ENCODE results near the gene GCNA. TPM values are rescaled to one million over a fixed set of nuclear protein-coding genes. Genes with fewer than 3 reads are reported as not detected.

The GCNA gene
- total RNA-seq, 1 donor from 2014 or later, result 9.1 TPM

- Histone ChIP-seq H3K36me3 (peaks cover 0 to 3% of the 10 kb centered on the region in 2 donors), H3K27ac (no peak overlapping the region), H3K27me3 (no peaks in the 10 kb centered on the region), H3K4me1 (no peaks in the 10 kb centered on the region), H3K9me3 (no peaks in the 10 kb centered on the region), H3K4me3 (no peak overlapping the region)
- intact Hi-C loops (cut with DNase I), result no loop called here
- TF ChIP-seq POLR2AphosphoS5 (IDR thresholded peaks at IDR 0.05; ENCODE audit: insufficient read depth in 1 of 2, low read depth in 1 of 2), result no peak
- TF ChIP-seq CTCF (IDR thresholded peaks at IDR 0.05), result no peak
- TF ChIP-seq POLR2A (IDR thresholded peaks at IDR 0.05), result no peak
- DNase-seq (ENCODE audit: extremely low spot score in 2 of 2), result no peak
Observed at GRCh38 chrX:71599965-71600364, 21.7 kb downstream of the GCNA start.

- peaks cover 0 to 3% of the 10 kb centered on the region in 2 donors for H3K36me3 ChIP-seq
- no peak overlapping the region for H3K4me3 ChIP-seq
- no peaks in the 10 kb centered on the region for H3K9me3 ChIP-seq
- no peaks in the 10 kb centered on the region for H3K27me3 ChIP-seq
- TF ChIP-seq POLR2A (IDR thresholded peaks at IDR 0.05) (no peak), CTCF (IDR thresholded peaks at IDR 0.05) (no peak), POLR2AphosphoS5 (IDR thresholded peaks at IDR 0.05; ENCODE audit: insufficient read depth in 1 of 2, low read depth in 1 of 2) (no peak)
- H3K4me1 ChIP-seq, result no peaks in the 10 kb centered on the region
- DNase-seq (ENCODE audit: extremely low spot score in 2 of 2), result no peak
- intact Hi-C loops (cut with DNase I), result no loop called here
- no peak overlapping the region for H3K27ac ChIP-seq
Observed at GRCh38 chrX:71603618-71604017, 25.4 kb downstream of the GCNA start.

- TF ChIP-seq POLR2A (IDR thresholded peaks at IDR 0.05) (no peak), CTCF (IDR thresholded peaks at IDR 0.05) (no peak), POLR2AphosphoS5 (IDR thresholded peaks at IDR 0.05; ENCODE audit: insufficient read depth in 1 of 2, low read depth in 1 of 2) (no peak)
- Histone ChIP-seq H3K27ac (no peak overlapping the region), H3K4me1 (no peaks in the 10 kb centered on the region), H3K36me3 (peaks cover 0 to 5% of the 10 kb centered on the region in 2 donors), H3K27me3 (no peaks in the 10 kb centered on the region), H3K4me3 (no peak overlapping the region), H3K9me3 (no peaks in the 10 kb centered on the region)
- intact Hi-C loops (cut with DNase I), result no loop called here
- DNase-seq (ENCODE audit: extremely low spot score in 2 of 2), result no peak
Observed at GRCh38 chrX:71604141-71604540, 25.9 kb downstream of the GCNA start.

- Histone ChIP-seq H3K9me3 (no peaks in the 10 kb centered on the region), H3K4me1 (no peaks in the 10 kb centered on the region), H3K27ac (no peak overlapping the region), H3K27me3 (no peaks in the 10 kb centered on the region), H3K4me3 (no peak overlapping the region), H3K36me3 (peaks cover 0 to 10% of the 10 kb centered on the region in 2 donors)
- intact Hi-C loops (cut with DNase I), result no loop called here
- TF ChIP-seq CTCF (IDR thresholded peaks at IDR 0.05) (no peak), POLR2AphosphoS5 (IDR thresholded peaks at IDR 0.05; ENCODE audit: insufficient read depth in 1 of 2, low read depth in 1 of 2) (no peak), POLR2A (IDR thresholded peaks at IDR 0.05) (no peak)
- no peak for DNase-seq (ENCODE audit: extremely low spot score in 2 of 2)
Observed at GRCh38 chrX:71604796-71605568, 26.7 kb downstream of the GCNA start.

- Histone ChIP-seq H3K4me1 (no peaks in the 10 kb centered on the region), H3K27ac (no peak overlapping the region), H3K9me3 (no peaks in the 10 kb centered on the region), H3K4me3 (no peak overlapping the region), H3K36me3 (peaks cover 0 to 23% of the 10 kb centered on the region in 2 donors), H3K27me3 (no peaks in the 10 kb centered on the region)
- intact Hi-C loops (cut with DNase I), result no loop called here
- TF ChIP-seq POLR2AphosphoS5 (IDR thresholded peaks at IDR 0.05; ENCODE audit: insufficient read depth in 1 of 2, low read depth in 1 of 2) (no peak), POLR2A (IDR thresholded peaks at IDR 0.05) (no peak), CTCF (IDR thresholded peaks at IDR 0.05) (no peak)
- no peak for DNase-seq (ENCODE audit: extremely low spot score in 2 of 2)
Observed at GRCh38 chrX:71606536-71607216, 28.4 kb downstream of the GCNA start.
